Astrocyte (in vitro differentiated cells and primary cell): ENCODE measurements around the gene SGCD.

ENCODE experiments used
- EZH2 ChIP-seq: IDR thresholded peaks from 2 replicates; pipeline ENCODE4 v1.6.1; 2012; ENCODE audit warnings: mild to moderate bottlenecking, low read length, inconsistent platforms; ENCODE audit not compliant: insufficient read depth
- TF ChIP-seq, protein P1 (sequence below): IDR thresholded peaks from 2 replicates; pipeline ENCODE4 v1.5.1; 2011; ENCODE audit warnings: low read depth, mild to moderate bottlenecking, inconsistent platforms, low read length, moderate library complexity; ENCODE audit not compliant: insufficient read depth

DNA sequence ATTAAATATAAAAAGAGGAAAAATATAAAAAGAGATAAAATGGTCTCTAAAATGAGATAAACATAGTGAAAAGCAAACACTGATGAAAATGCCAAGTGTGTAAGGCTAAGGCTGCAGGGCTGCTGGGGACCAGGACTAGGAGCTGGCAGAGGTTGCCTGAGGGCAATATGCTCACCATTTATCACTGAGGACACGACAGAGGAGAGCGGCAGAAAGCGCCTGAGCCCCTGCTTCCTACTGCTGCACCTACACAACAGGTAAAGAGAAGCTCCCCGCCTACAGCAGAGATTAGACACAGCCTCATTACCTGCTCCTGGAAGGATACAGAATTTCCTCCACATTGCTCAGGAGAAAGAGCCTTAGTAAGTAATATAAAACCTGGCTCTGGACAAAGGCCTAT, 452.5 kb downstream of the SGCD start:
- TF ChIP-seq, protein P1, sequence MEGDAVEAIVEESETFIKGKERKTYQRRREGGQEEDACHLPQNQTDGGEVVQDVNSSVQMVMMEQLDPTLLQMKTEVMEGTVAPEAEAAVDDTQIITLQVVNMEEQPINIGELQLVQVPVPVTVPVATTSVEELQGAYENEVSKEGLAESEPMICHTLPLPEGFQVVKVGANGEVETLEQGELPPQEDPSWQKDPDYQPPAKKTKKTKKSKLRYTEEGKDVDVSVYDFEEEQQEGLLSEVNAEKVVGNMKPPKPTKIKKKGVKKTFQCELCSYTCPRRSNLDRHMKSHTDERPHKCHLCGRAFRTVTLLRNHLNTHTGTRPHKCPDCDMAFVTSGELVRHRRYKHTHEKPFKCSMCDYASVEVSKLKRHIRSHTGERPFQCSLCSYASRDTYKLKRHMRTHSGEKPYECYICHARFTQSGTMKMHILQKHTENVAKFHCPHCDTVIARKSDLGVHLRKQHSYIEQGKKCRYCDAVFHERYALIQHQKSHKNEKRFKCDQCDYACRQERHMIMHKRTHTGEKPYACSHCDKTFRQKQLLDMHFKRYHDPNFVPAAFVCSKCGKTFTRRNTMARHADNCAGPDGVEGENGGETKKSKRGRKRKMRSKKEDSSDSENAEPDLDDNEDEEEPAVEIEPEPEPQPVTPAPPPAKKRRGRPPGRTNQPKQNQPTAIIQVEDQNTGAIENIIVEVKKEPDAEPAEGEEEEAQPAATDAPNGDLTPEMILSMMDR: no peak
- TF ChIP-seq EZH2: no peak
